OCI-LY3 (cell line): ENCODE results near the gene FBH1.

Experiments used
- EZH2phosphoT487 ChIP-seq: fragments of 200-600 bp; shearing (Covaris generic); IDR thresholded peaks from 2 replicates; pipeline ENCODE4 v1.6.1; 2018; ENCODE audit warnings: antibody characterized with exemption, mixed run types, low read depth
- TF ChIP-seq, protein P1 (sequence below): fragments of 200-600, 300-600 bp; sonication (generic); IDR thresholded peaks from 2 replicates; pipeline ENCODE4 v1.5.1; 2014; ENCODE audit warnings: antibody characterized with exemption, low read length, low read depth

GRCh38 chr10:5873515-5873995 lies 16.5 kb upstream of the FBH1 start:
- TF ChIP-seq, protein P1, sequence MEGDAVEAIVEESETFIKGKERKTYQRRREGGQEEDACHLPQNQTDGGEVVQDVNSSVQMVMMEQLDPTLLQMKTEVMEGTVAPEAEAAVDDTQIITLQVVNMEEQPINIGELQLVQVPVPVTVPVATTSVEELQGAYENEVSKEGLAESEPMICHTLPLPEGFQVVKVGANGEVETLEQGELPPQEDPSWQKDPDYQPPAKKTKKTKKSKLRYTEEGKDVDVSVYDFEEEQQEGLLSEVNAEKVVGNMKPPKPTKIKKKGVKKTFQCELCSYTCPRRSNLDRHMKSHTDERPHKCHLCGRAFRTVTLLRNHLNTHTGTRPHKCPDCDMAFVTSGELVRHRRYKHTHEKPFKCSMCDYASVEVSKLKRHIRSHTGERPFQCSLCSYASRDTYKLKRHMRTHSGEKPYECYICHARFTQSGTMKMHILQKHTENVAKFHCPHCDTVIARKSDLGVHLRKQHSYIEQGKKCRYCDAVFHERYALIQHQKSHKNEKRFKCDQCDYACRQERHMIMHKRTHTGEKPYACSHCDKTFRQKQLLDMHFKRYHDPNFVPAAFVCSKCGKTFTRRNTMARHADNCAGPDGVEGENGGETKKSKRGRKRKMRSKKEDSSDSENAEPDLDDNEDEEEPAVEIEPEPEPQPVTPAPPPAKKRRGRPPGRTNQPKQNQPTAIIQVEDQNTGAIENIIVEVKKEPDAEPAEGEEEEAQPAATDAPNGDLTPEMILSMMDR: peak; percentile 58
- TF ChIP-seq EZH2phosphoT487: no peak
